ENCODE data around the gene P2RY2.

Gene P2RY2

GRCh38 chr11:73178681-73179080 lies 39.4 kb upstream of the P2RY2 start:
- no peak overlapping the region for H3K4me3 ChIP-seq (ENCODE audit: low read depth, low read length)
- no peak for TF ChIP-seq CTCF (IDR thresholded peaks at IDR 0.05; ENCODE audit: control insufficient read depth, extremely low read depth, insufficient read depth)
- no peak for DNase-seq (ENCODE audit: low read depth)

- TF ChIP-seq CTCF (IDR thresholded peaks at IDR 0.05; ENCODE audit: control insufficient read depth, extremely low read depth, insufficient read depth): peak; percentile 19; the same call in 1 of the 2 replicates
- H3K4me3 ChIP-seq (ENCODE audit: low read depth, low read length): no peak overlapping the region
- no peak for DNase-seq (ENCODE audit: low read depth)
Observed at GRCh38 chr11:73182824-73183321, 35.2 kb upstream of the P2RY2 start.

GRCh38 chr11:73184953-73185671 lies 33.0 kb upstream of the P2RY2 start:
- no peak for DNase-seq (ENCODE audit: low read depth)
- TF ChIP-seq CTCF (IDR thresholded peaks at IDR 0.05; ENCODE audit: control insufficient read depth, extremely low read depth, insufficient read depth): peak; percentile 99
- no peak overlapping the region for H3K4me3 ChIP-seq (ENCODE audit: low read depth, low read length)

GRCh38 chr11:73185680-73186293 lies 32.3 kb upstream of the P2RY2 start:
- H3K4me3 ChIP-seq (ENCODE audit: low read depth, low read length): no peak overlapping the region
- no peak for TF ChIP-seq CTCF (IDR thresholded peaks at IDR 0.05; ENCODE audit: control insufficient read depth, extremely low read depth, insufficient read depth)
- DNase-seq (ENCODE audit: low read depth): no peak

- no peak for DNase-seq (ENCODE audit: low read depth)
- H3K4me3 ChIP-seq (ENCODE audit: low read depth, low read length): no peak overlapping the region
- TF ChIP-seq CTCF (IDR thresholded peaks at IDR 0.05; ENCODE audit: control insufficient read depth, extremely low read depth, insufficient read depth): no peak
Observed at GRCh38 chr11:73186294-73186850, 31.7 kb upstream of the P2RY2 start.

GRCh38 chr11:73186886-73187285 lies 31.2 kb upstream of the P2RY2 start:
- no peak for DNase-seq (ENCODE audit: low read depth)
- H3K4me3 ChIP-seq (ENCODE audit: low read depth, low read length): no peak overlapping the region
- TF ChIP-seq CTCF (IDR thresholded peaks at IDR 0.05; ENCODE audit: control insufficient read depth, extremely low read depth, insufficient read depth): no peak
